OCI-LY7 (cell line): ENCODE measurements around the gene AFMID.

Experiments
- CTCF ChIP-seq: fragments of 200-600 bp; sonication (generic); conservative IDR thresholded peaks from 2 replicates; pipeline ENCODE4 v1.5.1; 2014; ENCODE audit warnings: mild to moderate bottlenecking, antibody characterized with exemption, low read length, moderate library complexity, mixed read lengths
- EZH2phosphoT487 ChIP-seq: fragments of 200-600 bp; sonication (generic); IDR thresholded peaks from 2 replicates; pipeline ENCODE4 v1.6.1; 2018; ENCODE audit warnings: low read depth, borderline replicate concordance, mild to moderate bottlenecking, mixed run types, antibody characterized with exemption, low read length, moderate library complexity, mixed read lengths

- TF ChIP-seq CTCF (no peak), EZH2phosphoT487 (no peak)
Measured at GRCh38 chr17:78140169-78141051, 46.8 kb upstream of the AFMID start.
